Sigmoid colon (tissue), 7 donors: ENCODE measurements around the gene ABCC3. TPM values are rescaled to one million over a fixed set of nuclear protein-coding genes. Genes with fewer than 3 reads are reported as not detected.
A peak's percentile ranks its signal among the peaks of the same experiment; 100 is the strongest.

ENCODE experiments used
- DNase-seq: peaks from one replicate; pipeline ENCODE4 v3.0.0-alpha.2; 2019
- H3K27ac ChIP-seq, 4 donors: fragments of 200-600 bp; sonication (generic); one replicate each; pipeline ENCODE4 v1.5.1; 2016 to 2019; ENCODE audit warnings: mild to moderate bottlenecking in 1 of 4
- H3K27me3 ChIP-seq, 3 donors: fragments of 200-600 bp; sonication (generic); one replicate each; pipeline ENCODE4 v1.5.1; 2019; ENCODE audit warnings: mild to moderate bottlenecking in 1 of 3
- H3K36me3 ChIP-seq, 4 donors: fragments of 200-600 bp; sonication (generic); one replicate each; pipeline ENCODE4 v1.5.1; 2016 to 2019
- H3K4me1 ChIP-seq, 4 donors: fragments of 200-600 bp; sonication (generic); one replicate each; pipeline ENCODE4 v1.5.1; 2017 to 2019
- H3K4me3 ChIP-seq, 4 donors: fragments of 200-600 bp; sonication (generic); one replicate each; pipeline ENCODE4 v1.5.1; 2017 to 2019; ENCODE audit warnings: mild to moderate bottlenecking in 2 of 4, moderate library complexity in 1 of 4
- H3K9me3 ChIP-seq, 4 donors: fragments of 200-600 bp in 3 of 4; sonication (generic) in 3 of 4; one replicate each; pipeline versions ENCODE4 v1.5.1 to v1.6.1; 2013 to 2019
- CTCF ChIP-seq, 4 experiments: fragments of 450-650 bp in 3 of 4; fragments of 200-600 bp in 1 of 4; IDR thresholded peaks; one replicate each; pipeline ENCODE4 v1.5.1; 2016 to 2019; ENCODE audit warnings: antibody characterized with exemption in 4 of 4, mild to moderate bottlenecking in 3 of 4, moderate library complexity in 2 of 4
- EP300 ChIP-seq, 4 donors: sonication (generic); formaldehyde crosslinking; IDR thresholded peaks; one replicate each; pipeline ENCODE4 v1.6.1; 2017; ENCODE audit warnings: antibody characterized with exemption in 4 of 4
- POLR2A ChIP-seq, 2 donors: fragments of 450-650 bp; IDR thresholded peaks; one replicate each; pipeline ENCODE4 v1.6.1; 2016; ENCODE audit warnings: antibody characterized with exemption in 2 of 2, mild to moderate bottlenecking in 2 of 2, moderate library complexity in 2 of 2
- POLR2AphosphoS5 ChIP-seq, 4 donors: sonication (generic); formaldehyde crosslinking; IDR thresholded peaks; one replicate each; pipeline ENCODE4 v1.6.1; 2017; ENCODE audit warnings: antibody characterized with exemption in 4 of 4
- WGBS, 2 donors: extraction: QIAGEN DNeasy Blood & Tissue Kit; methylation state at CpG; one replicate each; pipeline ENCODE4 v1.1.7; 2013; 5-methylcytosine and 5-hydroxymethylcytosine counted together
- intact Hi-C: fragments of 100-400 bp; cut with DNase I; formaldehyde crosslinking; loops from one replicate; pipeline ENCODE4 v1.15.1; 2023
- polyA plus RNA-seq, 3 donors: library from polyadenylated mRNA; stranded (reverse); fragments of 200-250 nt; gene quantifications; one replicate each; pipeline ENCODE4 v1.2.3, GENCODE V29; 2013
- total RNA-seq, 4 donors: library from RNA; depleted of rRNA; stranded (reverse); fragments of >200 nt; gene quantifications; one replicate each; pipeline ENCODE4 v1.1.0, GENCODE V29; 2016
- donor health status: healthy with polysubstance abuse.
- donor health status: Bipolar disorder and iron deficiency.
- donor health status: healthy.

ABCC3 gene
- total and polyA plus RNA-seq, 7 donors = 0.71 to 94.1 (median 2.6) TPM

DNA sequence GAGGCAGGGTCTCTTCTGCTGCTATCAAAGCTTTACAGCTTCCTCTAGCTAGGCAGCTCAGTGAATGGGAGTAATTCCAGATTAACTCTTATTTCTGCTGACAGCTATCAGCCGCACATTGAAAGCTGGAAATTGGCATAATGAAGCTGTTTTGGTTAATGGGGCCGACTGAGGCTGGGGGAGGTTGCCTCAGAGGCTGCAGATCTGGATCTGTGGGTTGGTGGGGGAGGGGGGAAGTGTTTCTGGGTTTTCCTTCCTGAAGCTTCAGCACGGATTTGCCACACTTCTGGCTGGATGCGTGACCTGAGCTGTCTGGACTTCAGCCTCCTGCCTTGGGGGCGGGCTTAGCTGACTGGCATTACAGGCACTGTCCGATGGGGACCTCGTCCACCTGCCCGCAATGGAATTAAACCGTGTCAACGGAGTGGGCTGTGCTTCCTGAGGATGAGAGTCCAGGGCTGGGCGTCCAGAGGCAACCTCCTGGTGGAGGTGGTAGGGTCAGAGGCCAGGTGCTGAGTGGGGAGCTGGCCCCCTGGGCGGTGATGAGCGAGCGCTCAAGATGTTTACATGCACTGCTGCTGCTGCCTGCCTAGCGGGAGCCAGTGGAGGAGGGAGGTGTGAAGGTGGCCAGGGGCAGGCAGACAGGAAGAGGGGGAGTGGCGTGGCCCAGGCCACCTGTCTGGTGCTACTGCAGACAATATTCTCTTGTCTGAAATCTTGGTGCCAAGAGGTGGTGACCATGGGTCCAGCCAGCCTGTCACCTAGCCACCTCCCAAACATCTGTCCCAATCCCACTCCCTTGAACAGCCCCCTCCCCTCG lies 6.7 kb upstream of the ABCC3 start:
- Histone ChIP-seq H3K27ac (no peak overlapping the region), H3K4me3 (no peak overlapping the region), H3K9me3 (no peaks in the 10 kb centered on the region), H3K4me1 (peaks cover 0 to 8% (median 4%) of the 10 kb centered on the region in 4 donors), H3K36me3 (no peaks in the 10 kb centered on the region), H3K27me3 (peaks cover 0 to 37% (median 10%) of the 10 kb centered on the region in 3 donors)
- intact Hi-C loops = loop anchor here (2.0 kb wide), 1 partner anchor 147 kb away; no protein-coding TSS in a partner anchor
- no peak for TF ChIP-seq POLR2A (IDR thresholded peaks at IDR 0.05)
- WGBS, 2 donors = 9 to 18% methylated on average over 17 of the region's 17 CpGs
- DNase-seq = no peak

GRCh38 chr17:50629902-50630301 lies 4.8 kb upstream of the ABCC3 start:
- intact Hi-C loops = loop anchor here (5.0 kb wide), 1 partner anchor 62 kb away; no protein-coding TSS in a partner anchor
- Histone ChIP-seq H3K27ac (no peak overlapping the region), H3K36me3 (no peaks in the 10 kb centered on the region), H3K27me3 (peaks cover 5 to 37% (median 16%) of the 10 kb centered on the region in 3 donors), H3K9me3 (no peaks in the 10 kb centered on the region), H3K4me1 (peaks cover 0 to 17% (median 12%) of the 10 kb centered on the region in 4 donors), H3K4me3 (no peak overlapping the region)
- 31 to 57% methylated on average over 6 of the region's 6 CpGs for WGBS, 2 donors
- no peak for DNase-seq
- TF ChIP-seq EP300 (IDR thresholded peaks at IDR 0.05) (no peak), CTCF (IDR thresholded peaks at IDR 0.05) (no peak), POLR2AphosphoS5 (IDR thresholded peaks at IDR 0.05) (no peak), POLR2A (IDR thresholded peaks at IDR 0.05) (no peak)

GRCh38 chr17:50630524-50631194 lies 4.0 kb upstream of the ABCC3 start:
- 28 to 49% methylated on average over 7 of the region's 7 CpGs for WGBS, 2 donors
- intact Hi-C loops = loop anchor here (5.0 kb wide), 1 partner anchor 62 kb away; no protein-coding TSS in a partner anchor
- Histone ChIP-seq H3K36me3 (no peaks in the 10 kb centered on the region), H3K9me3 (no peaks in the 10 kb centered on the region), H3K4me3 (no peak overlapping the region), H3K4me1 (peaks cover 0 to 22% (median 18%) of the 10 kb centered on the region in 4 donors), H3K27me3 (peaks cover 13 to 45% (median 23%) of the 10 kb centered on the region in 3 donors), H3K27ac (no peak overlapping the region)
- no peak for DNase-seq
- TF ChIP-seq CTCF (IDR thresholded peaks at IDR 0.05) (peak; percentile 45 to 89 (median 68)), POLR2A (IDR thresholded peaks at IDR 0.05) (no peak), POLR2AphosphoS5 (IDR thresholded peaks at IDR 0.05) (no peak), EP300 (IDR thresholded peaks at IDR 0.05) (no peak)

DNA sequence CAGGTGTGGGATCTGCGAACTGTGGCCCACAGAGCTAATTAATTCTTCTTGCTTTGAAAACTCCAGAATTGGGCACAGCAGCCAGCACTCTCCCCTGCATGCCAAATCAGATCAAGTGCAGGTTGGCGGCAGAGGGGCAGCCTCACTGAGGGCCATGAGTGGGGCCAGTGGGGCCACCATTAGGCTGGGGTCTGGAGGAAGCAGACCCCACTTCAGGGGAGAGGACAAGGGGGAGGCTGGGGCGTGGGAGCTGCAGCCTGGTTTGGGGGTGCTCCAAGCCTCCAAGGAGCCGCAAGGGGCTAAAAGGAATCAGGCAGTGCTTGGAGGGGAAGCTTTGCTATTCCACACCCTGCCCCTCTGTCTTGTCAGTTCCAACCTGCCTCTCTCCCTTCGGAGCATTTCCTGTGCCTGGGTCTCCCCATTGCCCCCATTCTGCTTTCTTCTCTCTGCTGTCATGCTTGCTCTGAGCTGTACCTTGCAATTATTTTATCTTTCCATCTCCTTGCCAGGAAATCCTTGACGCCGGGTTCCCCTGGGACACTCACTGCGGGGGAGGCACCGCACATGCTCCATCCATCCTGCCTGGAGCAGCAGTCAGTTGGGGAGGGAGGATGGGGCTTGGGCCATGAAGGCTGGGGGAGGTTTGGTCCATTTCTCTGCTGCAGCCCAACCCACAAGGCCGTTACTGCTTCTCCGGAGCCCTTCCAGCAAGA lies 3.3 kb upstream of the ABCC3 start:
- WGBS, 2 donors = 73 to 85% methylated on average over 11 of the region's 11 CpGs
- H3K4me1 ChIP-seq = peaks cover 0 to 16% (median 14%) of the 10 kb centered on the region in 4 donors
- no peak for TF ChIP-seq POLR2A (IDR thresholded peaks at IDR 0.05)
- TF ChIP-seq CTCF (IDR thresholded peaks at IDR 0.05) = no peak
- no peak for TF ChIP-seq EP300 (IDR thresholded peaks at IDR 0.05)
- TF ChIP-seq POLR2AphosphoS5 (IDR thresholded peaks at IDR 0.05) = no peak

More for the DNA sequence above, 3.3 kb upstream of the ABCC3 start:
- intact Hi-C loops = loop anchor here (5.0 kb wide), 1 partner anchor 61 kb away; no protein-coding TSS in a partner anchor
- Histone ChIP-seq H3K27me3 (peaks cover 15 to 52% (median 30%) of the 10 kb centered on the region in 3 donors), H3K4me3 (no peak overlapping the region), H3K9me3 (no peaks in the 10 kb centered on the region), H3K27ac (no peak overlapping the region), H3K36me3 (no peaks in the 10 kb centered on the region)
- no peak for DNase-seq
